ACC112 (cell line): ENCODE results near the gene ZDHHC1.

Experiments used
- H2AFZ ChIP-seq: fragments of 200-600 bp; sonication (generic); one replicate; pipeline ENCODE4 v1.6.0; 2017; ENCODE audit warnings: antibody characterized with exemption, low read length; ENCODE audit not compliant: unreplicated experiment
- H3K27ac ChIP-seq: fragments of 200-600 bp; sonication (generic); 2 replicates; pipeline ENCODE4 v1.5.1; 2014; ENCODE audit warnings: low read depth, mild to moderate bottlenecking, antibody characterized with exemption, low read length, moderate library complexity
- H3K27me3 ChIP-seq: fragments of 200-600 bp; sonication (generic); 2 replicates; pipeline ENCODE4 v1.6.1; 2014; ENCODE audit warnings: mild to moderate bottlenecking, antibody characterized with exemption, low read length, moderate library complexity, mixed read lengths; ENCODE audit not compliant: insufficient read depth
- H3K36me3 ChIP-seq: fragments of 200-600 bp; sonication (generic); 2 replicates; pipeline ENCODE4 v1.6.1; 2016; ENCODE audit warnings: mild to moderate bottlenecking, antibody characterized with exemption, low read length, moderate library complexity, mixed read lengths; ENCODE audit not compliant: insufficient read depth
- H3K4me1 ChIP-seq: fragments of 200-600 bp; sonication (generic); one replicate; pipeline ENCODE4 v1.6.1; 2016; ENCODE audit warnings: low read length, mixed read lengths; ENCODE audit not compliant: insufficient read depth, unreplicated experiment, control insufficient read depth
- H3K4me3 ChIP-seq: fragments of 200-600 bp; sonication (generic); 2 replicates; pipeline ENCODE4 v1.5.1; 2014; ENCODE audit warnings: mild to moderate bottlenecking, low read depth, low read length
- H3K79me2 ChIP-seq: fragments of 200-600 bp; sonication (generic); one replicate; pipeline ENCODE4 v1.6.0; 2016; ENCODE audit warnings: low read length; ENCODE audit not compliant: control insufficient read depth, unreplicated experiment, insufficient read depth

Gene ZDHHC1

GRCh38 chr16:67447508-67448076 is 31.3 kb upstream of the ZDHHC1 start:
- no peak overlapping the region for H2AFZ ChIP-seq
- no peaks in the 10 kb centered on the region for H3K27me3 ChIP-seq
- no peak overlapping the region for H3K4me3 ChIP-seq
- peaks cover 19% of the 10 kb centered on the region for H3K4me1 ChIP-seq
- H3K79me2 ChIP-seq, result peaks cover 9% of the 10 kb centered on the region
- no peaks in the 10 kb centered on the region for H3K36me3 ChIP-seq
- no peak overlapping the region for H3K27ac ChIP-seq

GRCh38 chr16:67446968-67447507 is 30.8 kb upstream of the ZDHHC1 start:
- H3K79me2 ChIP-seq, result peaks cover 9% of the 10 kb centered on the region
- no peaks in the 10 kb centered on the region for H3K27me3 ChIP-seq
- H3K4me1 ChIP-seq, result peaks cover 19% of the 10 kb centered on the region
- H3K27ac ChIP-seq, result no peak overlapping the region
- H2AFZ ChIP-seq, result no peak overlapping the region
- no peak overlapping the region for H3K4me3 ChIP-seq
- no peaks in the 10 kb centered on the region for H3K36me3 ChIP-seq

GRCh38 chr16:67445913-67446907 is 29.9 kb upstream of the ZDHHC1 start:
- no peaks in the 10 kb centered on the region for H3K36me3 ChIP-seq
- H3K4me1 ChIP-seq, result peaks cover 19% of the 10 kb centered on the region
- peaks cover 9% of the 10 kb centered on the region for H3K79me2 ChIP-seq
- no peak overlapping the region for H3K4me3 ChIP-seq
- no peak overlapping the region for H2AFZ ChIP-seq
- no peak overlapping the region for H3K27ac ChIP-seq
- H3K27me3 ChIP-seq, result no peaks in the 10 kb centered on the region

GRCh38 chr16:67445441-67445912 is 29.2 kb upstream of the ZDHHC1 start:
- no peak overlapping the region for H3K27ac ChIP-seq
- H3K36me3 ChIP-seq, result no peaks in the 10 kb centered on the region
- no peak overlapping the region for H2AFZ ChIP-seq
- no peak overlapping the region for H3K4me3 ChIP-seq
- peaks cover 9% of the 10 kb centered on the region for H3K79me2 ChIP-seq
- H3K4me1 ChIP-seq, result peaks cover 19% of the 10 kb centered on the region
- H3K27me3 ChIP-seq, result no peaks in the 10 kb centered on the region

GRCh38 chr16:67445126-67445426 is 28.8 kb upstream of the ZDHHC1 start:
- Histone ChIP-seq H3K27ac (no peak overlapping the region), H3K4me3 (no peak overlapping the region), H3K79me2 (peaks cover 9% of the 10 kb centered on the region), H3K36me3 (no peaks in the 10 kb centered on the region), H3K4me1 (peaks cover 19% of the 10 kb centered on the region), H3K27me3 (no peaks in the 10 kb centered on the region), H2AFZ (no peak overlapping the region)

GRCh38 chr16:67444259-67445125 is 28.2 kb upstream of the ZDHHC1 start:
- Histone ChIP-seq H3K27ac (no peak overlapping the region), H3K79me2 (peaks cover 9% of the 10 kb centered on the region), H3K27me3 (no peaks in the 10 kb centered on the region), H3K36me3 (no peaks in the 10 kb centered on the region), H2AFZ (no peak overlapping the region), H3K4me1 (peaks cover 19% of the 10 kb centered on the region), H3K4me3 (no peak overlapping the region)

GRCh38 chr16:67443265-67443664 is 27.0 kb upstream of the ZDHHC1 start:
- H3K4me3 ChIP-seq, result no peak overlapping the region
- H3K27ac ChIP-seq, result no peak overlapping the region

GRCh38 chr16:67442581-67443255 is 26.4 kb upstream of the ZDHHC1 start:
- Histone ChIP-seq H3K79me2 (peaks cover 7% of the 10 kb centered on the region), H3K27ac (no peak overlapping the region), H3K27me3 (no peaks in the 10 kb centered on the region), H3K4me3 (no peak overlapping the region), H3K36me3 (0 out of 2 replicates have a peak, but pooled peaks cover 4% of the 10 kb centered on the region), H2AFZ (no peak overlapping the region), H3K4me1 (peaks cover 19% of the 10 kb centered on the region)

More at GRCh38 chr16:67443265-67443664, 27.0 kb upstream of the ZDHHC1 start:
- Histone ChIP-seq H3K4me1 (peaks cover 19% of the 10 kb centered on the region), H3K27me3 (no peaks in the 10 kb centered on the region), H3K79me2 (peaks cover 9% of the 10 kb centered on the region), H2AFZ (no peak overlapping the region), H3K36me3 (0 out of 2 replicates have a peak, but pooled peaks cover 2% of the 10 kb centered on the region)

- no peak overlapping the region for H3K27ac ChIP-seq
- peaks cover 19% of the 10 kb centered on the region for H3K4me1 ChIP-seq
- peaks cover 1% of the 10 kb centered on the region for H3K79me2 ChIP-seq
- no peak overlapping the region for H2AFZ ChIP-seq
- 0 out of 2 replicates have a peak, but pooled peaks cover 4% of the 10 kb centered on the region for H3K36me3 ChIP-seq
- H3K4me3 ChIP-seq, result no peak overlapping the region
- H3K27me3 ChIP-seq, result no peaks in the 10 kb centered on the region
Observed at GRCh38 chr16:67441907-67442306, 25.6 kb upstream of the ZDHHC1 start.
